GM18870 (cell line): Measurements from ENCODE around the gene CD177.
"Not testable (repeated sequence)": the region's sequence is repeated elsewhere in the genome, so short reads cannot be mapped to it uniquely, and the experiment has no call there.

Experiments
- ATAC-seq: cut with Tn5 transposase; IDR thresholded peaks from one replicate; pipeline ENCODE4 v1.9.1; 2021; ENCODE audit warnings: moderate library complexity; ENCODE audit not compliant: unreplicated experiment

CD177 gene, protein sequence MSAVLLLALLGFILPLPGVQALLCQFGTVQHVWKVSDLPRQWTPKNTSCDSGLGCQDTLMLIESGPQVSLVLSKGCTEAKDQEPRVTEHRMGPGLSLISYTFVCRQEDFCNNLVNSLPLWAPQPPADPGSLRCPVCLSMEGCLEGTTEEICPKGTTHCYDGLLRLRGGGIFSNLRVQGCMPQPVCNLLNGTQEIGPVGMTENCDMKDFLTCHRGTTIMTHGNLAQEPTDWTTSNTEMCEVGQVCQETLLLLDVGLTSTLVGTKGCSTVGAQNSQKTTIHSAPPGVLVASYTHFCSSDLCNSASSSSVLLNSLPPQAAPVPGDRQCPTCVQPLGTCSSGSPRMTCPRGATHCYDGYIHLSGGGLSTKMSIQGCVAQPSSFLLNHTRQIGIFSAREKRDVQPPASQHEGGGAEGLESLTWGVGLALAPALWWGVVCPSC

DNA sequence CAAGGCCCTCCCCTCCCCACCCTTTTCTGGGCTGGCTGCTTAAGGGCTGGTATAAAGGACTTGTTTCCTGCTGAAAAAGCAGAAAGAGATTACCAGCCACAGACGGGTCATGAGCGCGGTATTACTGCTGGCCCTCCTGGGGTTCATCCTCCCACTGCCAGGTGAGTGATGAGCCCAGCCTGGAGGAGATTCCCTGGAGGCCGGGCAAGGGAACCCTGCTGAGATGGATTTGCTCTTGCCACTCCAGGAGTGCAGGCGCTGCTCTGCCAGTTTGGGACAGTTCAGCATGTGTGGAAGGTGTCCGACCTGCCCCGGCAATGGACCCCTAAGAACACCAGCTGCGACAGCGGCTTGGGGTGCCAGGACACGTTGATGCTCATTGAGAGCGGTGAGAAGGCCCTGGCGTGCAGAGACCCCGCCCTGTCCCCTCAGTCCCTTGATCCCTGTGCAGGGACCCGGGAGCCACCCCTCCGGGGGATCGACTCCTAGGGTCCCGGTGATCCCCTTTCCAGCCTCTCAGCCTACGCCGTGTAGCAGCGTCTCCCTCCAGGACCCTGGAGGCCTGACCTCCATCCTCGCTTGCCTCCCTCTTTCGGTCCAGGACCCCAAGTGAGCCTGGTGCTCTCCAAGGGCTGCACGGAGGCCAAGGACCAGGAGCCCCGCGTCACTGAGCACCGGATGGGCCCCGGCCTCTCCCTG lies at the start of gene CD177:
Gene CD177 (plus strand): TSS at position 81 of the 699 bp plus-strand sequence. CDS start 29 bp downstream, at position 110.
- ATAC-seq: no peak

DNA sequence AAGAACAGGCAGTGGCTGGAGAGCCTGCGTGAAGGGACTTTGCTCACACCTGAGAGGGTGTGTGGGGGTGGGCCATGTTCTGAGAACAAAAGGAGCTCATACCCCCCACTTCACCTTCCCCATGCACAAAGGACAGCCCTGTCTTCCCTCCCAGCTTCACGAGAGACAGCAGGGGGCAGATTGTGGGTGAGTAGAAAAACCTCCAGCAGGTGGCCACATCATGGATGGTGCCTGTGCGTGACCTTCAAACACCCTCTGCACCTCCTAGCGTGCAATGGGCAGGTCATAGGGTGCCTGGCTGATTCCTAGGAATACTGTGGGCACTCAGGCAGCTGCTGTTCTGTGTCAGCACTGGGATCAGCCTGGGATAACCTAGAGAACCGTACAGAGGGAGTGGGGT lies 47.8 kb upstream of the CD177 start:
- ATAC-seq: no peak

DNA sequence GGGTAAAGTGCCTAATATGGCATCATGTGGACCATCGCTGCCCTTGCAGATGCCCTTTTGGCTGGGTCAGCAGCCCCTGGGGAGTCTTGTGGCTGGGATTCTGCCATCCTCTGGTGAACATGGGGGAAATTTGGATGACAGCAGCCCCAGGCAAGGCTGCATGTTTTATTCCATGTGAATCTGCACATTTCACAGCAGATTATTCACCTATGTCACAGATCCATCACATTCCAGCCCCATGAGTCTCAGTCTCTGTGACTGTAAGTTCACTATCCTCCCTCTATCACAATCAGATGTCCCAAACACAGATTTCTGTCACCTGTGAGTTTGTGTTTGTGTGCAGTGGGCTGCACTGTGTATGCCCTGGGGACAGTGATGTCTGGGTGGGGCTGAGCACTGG lies 47.4 kb upstream of the CD177 start:
- ATAC-seq: no peak

DNA sequence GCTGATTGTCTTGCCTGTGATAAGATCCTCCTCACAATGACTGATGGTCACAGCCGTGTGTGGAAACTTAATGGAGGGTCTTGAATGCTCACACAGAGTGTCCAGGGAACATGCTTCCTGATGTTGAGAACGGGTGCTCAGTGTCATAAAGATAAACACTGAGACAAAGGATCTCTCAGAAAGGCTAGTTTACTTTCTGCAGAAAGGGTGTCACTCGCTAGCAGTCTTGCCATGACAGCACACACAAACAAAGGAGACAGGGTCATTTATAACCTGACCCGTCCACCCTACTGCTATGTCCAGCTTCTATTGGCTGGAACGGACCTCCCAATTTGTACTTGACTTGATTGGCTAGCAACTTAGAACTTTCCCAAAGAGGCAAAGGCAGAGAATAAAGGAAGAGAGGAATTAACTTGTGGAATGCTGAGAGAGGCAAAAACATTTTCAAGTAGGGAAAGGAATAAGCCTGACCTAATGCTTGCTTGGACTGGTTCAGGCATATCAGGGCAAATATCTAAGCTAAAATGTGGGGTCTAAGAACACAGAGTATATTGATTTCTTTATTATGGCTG lies 45.2 kb upstream of the CD177 start:
- ATAC-seq: no peak

DNA sequence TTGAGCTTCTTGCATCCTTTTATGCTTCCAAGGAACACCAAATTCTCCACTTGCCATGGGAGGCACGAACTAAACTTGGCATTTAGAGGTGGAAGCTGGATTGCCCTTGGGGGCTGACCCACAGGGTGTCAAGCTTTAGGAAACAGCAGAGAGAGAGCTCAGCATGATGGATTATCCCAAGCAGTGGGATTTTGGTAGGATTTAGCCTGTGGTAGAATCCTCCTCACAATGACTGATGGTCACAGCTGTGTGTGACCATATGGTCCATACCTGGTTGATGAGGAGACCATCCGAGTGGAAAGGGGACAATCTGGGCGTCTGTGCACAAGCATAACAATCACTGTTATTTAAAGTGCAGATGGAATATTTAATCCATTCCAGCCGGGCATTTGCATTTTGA lies 44.0 kb upstream of the CD177 start:
- ATAC-seq: no peak

DNA sequence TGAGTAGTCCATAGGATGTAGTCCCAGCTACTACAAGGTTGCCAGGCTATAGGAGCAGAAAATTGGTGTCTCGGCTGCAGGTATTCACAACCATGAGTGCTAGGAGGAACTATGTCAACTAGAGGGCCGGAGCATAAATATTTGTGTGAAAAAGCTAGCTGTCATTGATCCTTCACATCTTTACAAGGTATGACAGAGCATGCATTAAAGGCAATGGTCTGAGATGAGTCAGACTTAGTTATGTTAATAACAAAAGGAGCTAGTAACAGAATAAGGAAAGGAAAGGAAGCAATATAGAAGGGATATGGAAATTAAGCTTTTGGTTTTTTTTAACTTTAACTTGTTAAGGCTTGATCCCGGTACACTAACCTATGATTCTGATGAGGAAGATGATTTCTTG lies 43.3 kb upstream of the CD177 start:
- no peak for ATAC-seq

DNA sequence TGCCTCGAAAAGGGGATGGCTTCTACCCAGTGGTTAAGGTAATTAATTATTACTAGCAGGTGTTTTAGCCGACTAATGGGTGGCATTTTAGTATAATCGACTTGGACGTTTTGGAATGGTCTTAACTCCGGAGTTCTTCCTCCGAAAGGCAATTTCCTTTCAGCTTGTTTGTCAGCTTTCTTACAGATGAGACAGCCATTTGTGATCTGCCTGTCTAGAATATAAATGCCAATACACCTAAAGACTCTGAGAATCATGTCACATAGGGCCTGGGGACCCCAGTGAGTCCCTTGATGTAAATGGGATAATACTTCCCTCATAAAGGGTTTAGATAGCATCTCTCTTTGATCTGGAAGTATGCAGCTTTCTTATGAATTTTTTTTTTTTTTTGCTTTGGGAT lies 42.2 kb upstream of the CD177 start:
- ATAC-seq: no peak

DNA sequence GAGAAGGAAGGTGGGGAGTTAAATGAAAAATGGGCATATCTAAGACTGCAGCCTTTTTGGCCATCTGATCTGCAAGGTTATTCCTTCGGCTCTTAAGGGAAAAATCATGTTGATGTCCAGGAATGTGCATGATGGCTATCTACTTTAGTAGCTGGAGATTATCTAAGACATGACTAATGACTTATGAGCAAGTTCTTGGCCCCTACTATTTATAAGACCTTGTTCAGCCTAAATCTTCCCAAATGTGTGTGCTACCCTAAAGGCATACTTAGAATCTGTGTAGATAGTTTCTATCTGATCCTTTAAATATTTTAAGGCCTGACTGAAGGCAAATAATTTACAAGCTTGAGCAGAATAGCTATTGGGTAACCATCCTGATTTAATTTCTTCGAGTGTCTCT lies 41.8 kb upstream of the CD177 start:
- ATAC-seq: no peak

DNA sequence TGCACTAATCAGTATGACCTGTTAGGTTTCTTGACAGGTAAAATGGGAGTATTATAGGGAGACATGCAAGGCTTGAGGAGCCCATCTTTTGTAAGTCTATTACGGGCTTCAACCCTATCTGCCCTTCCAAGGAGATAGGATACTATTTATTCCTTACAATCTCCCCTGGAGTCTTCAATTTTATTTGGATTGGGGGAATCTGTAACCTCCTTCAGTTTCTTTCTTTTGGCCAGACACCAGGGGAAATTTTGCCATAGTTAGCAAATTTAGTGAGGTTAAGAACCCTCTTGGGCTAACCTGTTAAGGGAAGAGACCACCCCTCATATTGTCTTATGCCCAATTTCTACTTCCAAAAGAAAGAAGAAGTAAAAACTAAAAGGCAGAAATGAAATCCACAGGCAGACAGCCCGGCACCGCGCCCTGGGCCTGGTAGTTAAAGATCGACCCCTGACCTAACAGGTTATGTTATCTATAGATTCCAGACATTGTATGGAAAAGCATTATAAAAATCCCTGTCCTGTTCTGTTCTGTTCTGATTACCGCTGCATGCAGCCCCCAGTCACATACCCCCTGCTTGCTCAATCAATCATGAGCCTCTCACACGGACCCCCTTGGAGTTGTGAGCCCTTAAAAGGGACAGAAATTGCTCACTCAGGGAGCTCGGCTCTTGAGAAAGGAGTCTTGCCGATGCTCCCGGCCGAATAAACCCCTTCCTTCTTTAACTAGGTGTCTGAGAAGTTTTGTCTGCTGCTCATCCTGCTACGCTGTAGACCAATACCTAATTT lies 39.6 kb upstream of the CD177 start:
- no peak for ATAC-seq

DNA sequence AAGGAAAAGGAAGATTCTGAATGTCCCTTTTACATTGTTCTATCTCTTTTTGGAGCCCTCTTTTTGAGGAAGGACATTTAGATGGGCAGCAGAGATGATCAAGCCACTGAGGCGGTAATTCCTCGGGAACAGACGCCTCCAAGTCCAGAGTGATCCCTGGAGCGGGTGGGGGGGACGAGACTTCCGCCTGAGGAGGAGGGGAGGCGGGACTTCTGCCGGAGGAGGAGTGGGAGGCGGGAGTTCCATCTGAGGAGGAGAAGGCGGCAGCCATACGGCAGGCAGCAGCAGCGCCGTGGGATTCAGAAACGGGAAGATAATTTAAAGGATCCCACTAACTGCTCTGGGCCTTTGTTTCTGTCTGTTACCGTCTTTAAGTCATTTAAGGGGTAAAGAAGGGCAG lies 37.6 kb upstream of the CD177 start:
- ATAC-seq: no peak

DNA sequence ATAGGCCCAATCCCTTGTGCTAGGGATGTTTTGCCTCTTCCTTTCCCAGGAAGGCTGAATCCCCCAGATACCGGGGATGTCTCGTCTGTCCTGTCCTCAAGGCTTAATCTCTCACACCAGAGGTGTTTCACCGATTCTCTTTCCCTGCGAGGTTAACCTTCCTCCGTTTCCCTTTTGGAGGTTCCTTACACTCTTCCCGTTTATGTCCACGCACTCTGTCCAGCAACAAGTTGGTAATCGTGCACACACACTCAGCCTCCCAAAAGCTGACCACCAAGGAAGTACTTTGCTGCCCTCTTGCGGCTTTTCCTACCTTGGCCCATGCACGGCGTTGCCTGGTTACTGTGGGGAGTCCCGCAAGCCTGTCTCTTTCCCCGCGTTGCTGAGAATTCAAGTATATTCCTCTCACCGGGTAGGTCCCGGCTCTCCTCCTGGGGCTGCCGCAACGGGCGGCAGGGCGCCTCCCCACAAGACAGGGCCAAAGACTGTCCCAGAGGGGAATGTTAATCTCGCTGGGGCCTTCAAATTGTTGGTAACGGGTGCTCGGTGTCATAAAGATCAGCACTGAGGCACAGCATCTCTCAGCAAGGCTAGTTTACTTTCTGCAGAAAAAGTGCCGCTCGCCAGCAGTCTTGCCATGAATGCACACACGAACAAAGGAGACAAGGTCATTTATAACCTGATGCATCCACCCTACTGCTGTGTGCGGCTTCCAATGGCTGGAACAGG lies 36.7 kb upstream of the CD177 start:
- no peak for ATAC-seq

DNA sequence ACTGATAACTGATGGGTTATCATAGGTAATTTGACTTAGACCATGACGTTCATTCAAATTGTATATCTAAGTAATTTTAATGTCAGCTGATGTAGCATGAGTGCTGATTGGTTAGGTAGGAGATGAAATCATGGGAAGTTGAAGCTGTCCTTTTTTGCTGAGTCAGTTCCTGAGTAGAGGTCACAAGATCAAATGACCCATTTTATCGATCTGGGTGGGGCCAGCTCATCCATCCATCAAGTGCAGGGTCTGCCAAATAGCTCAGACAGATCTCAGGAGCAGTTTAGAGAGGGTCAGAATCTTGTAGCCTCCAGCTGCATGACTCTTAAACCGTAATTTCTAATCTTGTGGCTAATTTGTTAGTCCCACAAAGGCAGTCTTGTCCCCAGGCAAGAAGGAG lies 35.3 kb upstream of the CD177 start:
- no peak for ATAC-seq

DNA sequence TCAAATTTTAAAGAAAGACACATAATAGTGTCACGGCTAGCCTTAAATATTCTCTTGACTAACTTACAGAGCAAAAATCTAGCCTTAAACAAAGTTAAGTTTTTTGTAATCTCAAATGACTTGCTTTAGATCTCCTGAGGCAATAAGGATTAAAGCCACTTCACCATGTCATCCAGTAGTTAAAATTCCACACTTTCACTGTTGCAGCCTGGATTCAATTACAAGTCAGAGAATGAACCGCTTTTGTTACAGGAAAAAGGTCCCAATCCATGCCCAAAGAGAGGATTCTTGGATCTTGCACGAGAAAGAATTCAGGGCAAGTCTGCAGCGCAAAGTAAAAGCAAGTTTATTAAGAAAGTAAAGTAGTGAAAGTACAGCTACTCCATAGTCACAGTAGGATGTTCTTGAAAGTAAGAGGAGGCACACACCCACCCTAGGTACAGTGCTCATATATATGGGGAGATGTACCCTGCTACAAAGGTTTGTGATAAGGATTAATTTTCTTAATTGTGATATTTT lies 34.6 kb upstream of the CD177 start:
- ATAC-seq: no peak

DNA sequence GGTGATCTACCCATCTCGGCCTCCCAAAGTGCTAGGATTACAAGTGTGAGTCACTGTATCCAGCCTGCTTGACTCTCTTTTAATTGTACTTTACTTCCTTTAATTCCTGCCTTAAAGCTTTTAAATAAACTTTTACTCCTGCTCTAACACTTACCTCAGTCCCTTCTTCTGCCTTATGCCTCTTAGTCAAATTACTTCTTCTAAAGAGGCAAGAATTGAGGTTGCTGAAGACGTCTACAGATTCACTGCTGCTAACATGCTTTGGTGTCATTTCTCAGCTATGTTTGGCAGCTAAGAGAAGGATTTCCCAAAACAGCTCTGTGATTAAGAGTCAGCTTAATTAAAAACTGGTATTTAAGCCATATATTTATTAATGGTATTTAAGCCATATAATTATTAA lies 32.9 kb upstream of the CD177 start:
- no peak for ATAC-seq

DNA sequence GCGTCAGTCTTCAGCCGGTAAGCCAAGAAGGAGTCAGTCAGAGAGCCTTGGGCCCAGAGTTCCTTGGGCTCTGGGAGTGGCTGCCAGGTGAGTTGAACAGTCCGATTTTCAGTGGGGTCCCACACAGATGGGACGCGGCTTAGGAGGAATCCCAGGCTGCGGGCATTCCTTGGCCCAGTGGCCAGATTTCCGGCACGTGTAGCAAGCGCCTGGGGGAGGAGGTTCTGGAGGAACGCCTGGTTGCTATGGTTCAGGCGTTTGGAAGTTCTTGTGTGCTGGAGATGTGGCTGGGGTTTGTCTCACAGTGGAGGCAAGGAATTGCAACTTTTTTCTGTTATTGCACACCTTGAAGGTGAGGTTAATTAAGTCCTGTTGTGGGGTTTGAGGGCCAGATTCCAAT lies 26.7 kb upstream of the CD177 start:
- not testable (repeated sequence) for ATAC-seq

DNA sequence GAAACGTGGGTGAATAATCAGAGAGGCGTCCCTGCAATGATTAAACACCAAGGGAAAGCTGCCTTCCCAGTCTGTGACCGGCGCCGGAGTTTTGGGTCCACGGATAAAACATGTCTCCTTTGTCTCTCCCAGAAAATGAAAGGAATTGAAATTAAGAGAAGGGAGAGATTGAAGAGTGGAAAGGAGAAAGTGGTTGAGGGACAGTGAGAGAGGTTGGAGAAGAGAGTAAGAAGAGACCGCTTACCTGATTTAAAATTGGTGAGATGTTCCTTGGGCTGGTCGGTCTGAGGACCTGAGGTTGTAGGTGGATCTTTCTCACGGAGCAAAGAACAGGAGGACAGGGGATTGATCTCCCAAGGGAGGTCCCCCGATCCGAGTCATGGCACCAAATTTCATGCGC lies 24.9 kb upstream of the CD177 start:
- not testable (repeated sequence) for ATAC-seq

DNA sequence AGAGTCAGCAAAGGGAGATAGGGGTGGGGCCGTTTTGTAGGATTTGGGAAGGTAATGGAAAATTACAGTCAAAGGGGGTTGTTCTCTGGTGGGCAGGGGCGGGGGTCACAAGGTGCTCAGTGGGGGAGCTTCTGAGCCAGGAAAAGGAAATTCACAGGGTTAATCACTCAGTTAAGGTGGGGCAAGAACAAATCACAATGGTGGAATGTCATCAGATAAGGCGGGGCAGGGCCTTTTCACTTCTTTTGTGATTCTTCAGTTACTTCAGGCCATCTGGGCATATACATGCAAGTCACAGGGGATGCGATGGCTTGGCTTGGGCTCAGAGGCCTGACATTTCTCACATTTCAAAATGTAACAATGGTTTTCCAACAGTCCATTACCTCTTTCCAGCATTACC lies 24.4 kb upstream of the CD177 start:
- not testable (repeated sequence) for ATAC-seq

DNA sequence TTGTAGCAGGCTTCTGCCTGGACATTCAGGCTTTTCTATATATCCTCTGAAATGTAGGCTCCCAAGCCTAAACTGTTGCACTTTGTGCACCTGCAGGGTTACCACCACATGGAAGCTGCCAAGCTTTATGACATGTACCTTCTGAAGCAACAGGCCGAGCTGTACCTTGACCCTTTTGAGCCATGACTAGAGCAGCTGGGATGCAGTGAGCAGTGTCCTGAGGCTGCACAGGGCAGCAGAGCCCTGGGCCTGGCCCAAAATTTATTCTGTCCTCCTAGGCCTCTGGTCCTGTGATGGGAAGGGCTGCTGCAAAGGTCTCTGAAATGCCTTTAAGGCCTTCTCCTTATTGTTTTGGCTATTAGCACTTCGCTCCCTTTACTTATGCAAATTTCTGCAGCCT lies 23.5 kb upstream of the CD177 start:
- ATAC-seq: no peak

DNA sequence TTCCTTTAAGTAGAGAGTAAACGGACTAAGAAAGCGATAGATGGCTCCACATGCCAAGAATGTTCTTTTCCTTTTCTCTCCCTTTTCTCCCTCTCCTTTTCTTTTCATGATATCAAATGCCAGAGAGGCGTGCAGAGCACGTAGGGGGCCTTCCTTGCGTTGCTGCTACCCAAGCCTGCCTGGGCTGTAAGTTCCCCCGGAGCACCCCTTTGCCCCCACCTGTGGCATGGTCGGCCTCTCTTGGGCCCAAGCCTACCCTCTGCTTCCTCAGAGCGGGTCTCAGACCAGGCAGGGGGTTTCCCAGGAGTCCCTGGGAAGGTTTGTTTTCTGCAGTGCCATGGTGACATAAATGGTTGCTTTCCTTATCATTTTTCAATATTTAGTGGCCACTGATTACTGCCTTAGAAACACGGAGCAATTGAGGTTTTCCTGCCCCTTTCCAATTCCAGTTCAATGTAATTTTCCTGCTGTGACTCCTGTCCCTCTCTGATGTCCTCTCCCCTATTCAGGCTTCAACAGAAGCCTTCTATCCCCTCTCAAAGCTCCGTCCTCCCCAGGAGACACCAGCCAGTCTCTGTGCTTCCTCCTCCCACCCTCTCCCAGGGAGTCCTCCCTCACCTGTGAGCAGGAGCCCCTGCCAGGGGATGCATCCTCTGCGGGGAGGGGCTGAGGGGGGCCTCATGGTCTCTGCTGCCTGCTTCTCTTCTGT lies 22.6 kb upstream of the CD177 start:
- no peak for ATAC-seq
